Nucleus accumbens (tissue), 56 donors: ENCODE results near the gene DOCK11.

Experiments used
- DNase-seq, 56 donors: peaks; one replicate each; lab custom pipeline; 2025; lab: John Stamatoyannopoulos, UW

DOCK11 gene

DNA sequence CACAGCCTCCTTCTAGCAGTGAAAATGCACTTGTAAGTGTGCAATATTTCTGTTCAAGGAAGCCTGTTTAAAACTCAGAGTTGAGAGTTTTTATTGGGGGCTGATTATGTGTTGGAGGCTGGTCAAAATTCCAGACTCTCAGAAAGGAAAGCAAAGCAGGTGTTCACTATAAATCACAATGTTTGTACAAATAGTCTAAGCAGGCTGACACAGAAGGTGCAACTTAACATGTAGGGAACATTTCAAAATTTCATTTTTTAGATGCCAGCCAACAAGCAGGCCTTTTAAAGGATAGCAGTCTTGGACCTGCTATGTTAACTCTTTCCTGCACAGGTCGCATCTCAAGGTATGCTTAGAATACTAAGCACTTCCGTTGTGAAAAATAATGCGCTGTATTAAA is 119.5 kb downstream of the DOCK11 start:
- DNase-seq: no peak

DNA sequence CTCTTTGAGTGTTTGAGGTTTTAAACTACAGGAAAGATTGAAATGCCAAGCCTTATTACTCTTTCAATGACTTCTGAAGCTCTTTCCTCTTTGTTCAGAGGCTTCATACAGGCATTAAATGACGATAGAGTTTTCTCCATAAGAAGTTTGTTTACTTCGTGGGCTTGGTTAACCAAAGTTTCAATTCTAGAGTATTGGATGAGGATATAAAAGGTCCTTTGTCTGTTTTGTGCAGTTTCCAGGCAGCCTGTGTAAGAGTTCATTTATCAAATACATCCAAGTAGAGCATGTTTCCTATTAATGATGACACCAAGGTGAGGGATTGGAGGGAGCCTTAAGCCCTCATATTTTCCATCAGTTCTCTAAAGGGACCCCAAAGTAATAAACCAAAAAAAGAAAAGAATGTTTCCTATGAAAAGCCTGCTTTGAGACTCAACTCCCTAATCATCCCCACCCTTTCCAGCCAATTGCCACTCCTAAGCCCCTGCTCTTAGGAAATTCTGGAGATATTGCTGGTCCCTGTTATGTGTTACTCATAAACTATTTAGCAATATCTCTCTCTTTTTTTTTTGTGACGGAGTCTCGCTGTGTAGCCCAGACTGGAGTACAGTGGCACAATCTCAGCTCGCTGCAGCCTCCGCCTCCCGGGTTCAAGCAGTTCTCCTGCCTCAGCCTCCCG is 125.6 kb downstream of the DOCK11 start:
- no peak for DNase-seq

DNA sequence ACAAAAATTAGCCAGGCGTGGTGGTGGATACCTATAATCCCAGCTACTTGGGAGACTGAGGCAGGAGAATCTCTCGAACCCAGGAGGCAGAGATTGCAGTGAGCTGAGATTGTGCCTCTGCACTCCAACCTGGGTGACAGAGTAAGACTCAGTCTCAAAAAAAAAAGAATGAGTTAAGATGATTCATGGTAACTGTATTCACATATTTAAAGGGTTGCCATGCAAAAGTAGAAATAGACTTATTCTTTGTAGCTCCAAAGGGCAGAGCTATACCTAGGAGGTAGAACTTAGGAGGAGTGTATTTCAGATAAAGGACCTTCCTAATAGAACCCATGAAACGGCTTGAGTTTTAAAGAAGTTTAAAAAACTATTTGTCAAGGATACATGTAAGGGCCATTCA is 127.4 kb downstream of the DOCK11 start:
- no peak for DNase-seq

DNA sequence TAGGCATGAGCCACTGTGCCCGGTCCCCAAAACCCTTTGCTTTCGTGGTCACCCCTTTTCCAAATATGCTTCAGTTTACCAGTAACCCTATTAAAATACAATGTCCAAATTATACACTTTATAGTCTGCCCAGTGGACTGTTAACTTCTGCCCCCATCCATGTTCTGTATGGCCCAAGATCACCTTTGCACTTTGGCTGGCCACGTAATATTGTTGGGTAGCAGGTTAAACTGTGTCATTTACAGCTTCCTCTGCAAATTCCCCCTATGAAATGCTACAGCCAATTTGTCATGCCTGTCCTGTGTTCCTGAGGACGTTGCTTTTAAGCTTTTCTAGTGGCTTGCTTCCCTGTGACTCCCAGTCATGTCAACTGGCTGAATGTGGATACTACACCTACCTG is 130.7 kb downstream of the DOCK11 start:
- DNase-seq: no peak

DNA sequence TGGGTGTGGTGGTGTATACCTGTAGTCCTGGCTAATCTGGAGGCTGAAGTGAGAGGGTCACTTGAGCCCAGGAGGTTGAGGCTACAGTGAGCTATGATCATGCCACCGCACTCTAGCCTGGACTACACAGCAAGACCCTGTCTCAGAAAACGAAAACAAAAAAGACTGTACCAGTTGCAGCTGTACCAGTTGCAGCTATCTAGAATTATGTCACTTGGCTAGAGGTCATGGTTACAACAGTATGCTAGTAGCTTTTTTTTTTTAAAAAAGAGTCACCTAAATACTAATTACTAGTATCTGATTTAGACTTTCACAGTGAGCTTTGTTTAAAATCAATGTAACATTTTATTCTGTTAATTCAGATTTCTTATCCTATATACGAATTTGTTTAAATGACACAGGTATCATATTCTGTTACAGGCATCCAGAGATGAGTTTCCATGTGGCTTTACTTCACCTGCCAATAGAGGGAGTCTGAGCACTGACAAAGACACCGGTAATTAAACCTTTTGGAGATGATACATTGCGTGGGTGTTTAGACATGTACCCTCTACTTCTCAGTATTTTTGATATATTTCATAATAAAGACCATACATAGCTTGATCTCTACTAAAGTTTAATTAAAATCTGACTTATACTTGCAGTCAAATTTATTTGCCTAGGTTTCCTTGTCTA is 131.6 kb downstream of the DOCK11 start:
- no peak for DNase-seq

DNA sequence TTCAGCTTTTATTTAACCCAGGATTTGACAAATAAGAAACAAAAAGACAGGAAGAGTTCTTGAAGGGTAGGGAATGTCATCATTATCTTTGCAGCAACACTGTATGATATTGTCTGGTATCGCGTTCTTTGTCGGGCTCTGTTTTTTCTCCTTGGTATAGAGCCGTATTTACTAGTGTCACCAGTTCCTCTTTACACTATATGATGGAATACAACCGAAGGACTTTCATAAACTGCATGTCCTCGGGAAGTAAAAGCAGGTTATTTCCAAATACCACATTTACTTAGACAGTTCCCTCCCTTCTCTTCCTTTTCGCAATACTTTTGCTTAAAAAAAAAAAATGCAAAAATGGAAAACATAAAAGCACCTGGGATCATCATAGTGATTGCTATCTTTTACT is 135.2 kb downstream of the DOCK11 start:
- DNase-seq: no peak

DNA sequence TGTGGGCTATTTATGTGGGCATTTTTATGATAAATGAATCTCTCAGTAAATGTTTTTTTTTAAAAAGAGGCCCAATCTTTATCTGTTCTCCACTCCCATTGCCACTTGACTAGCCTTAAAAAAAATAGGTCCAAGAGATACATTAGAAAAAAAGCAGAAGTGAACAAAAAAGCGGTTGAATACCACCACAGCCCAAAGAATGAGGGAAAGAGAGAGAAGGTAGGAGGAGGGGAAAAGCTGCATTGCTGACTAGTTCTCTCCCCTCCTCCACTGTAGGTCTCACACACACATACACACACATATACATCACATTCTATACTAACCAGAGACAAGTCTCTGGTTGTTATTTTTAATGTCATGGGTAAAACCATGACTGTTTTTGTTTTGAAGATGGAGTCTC is 136.0 kb downstream of the DOCK11 start:
- DNase-seq: no peak

DNA sequence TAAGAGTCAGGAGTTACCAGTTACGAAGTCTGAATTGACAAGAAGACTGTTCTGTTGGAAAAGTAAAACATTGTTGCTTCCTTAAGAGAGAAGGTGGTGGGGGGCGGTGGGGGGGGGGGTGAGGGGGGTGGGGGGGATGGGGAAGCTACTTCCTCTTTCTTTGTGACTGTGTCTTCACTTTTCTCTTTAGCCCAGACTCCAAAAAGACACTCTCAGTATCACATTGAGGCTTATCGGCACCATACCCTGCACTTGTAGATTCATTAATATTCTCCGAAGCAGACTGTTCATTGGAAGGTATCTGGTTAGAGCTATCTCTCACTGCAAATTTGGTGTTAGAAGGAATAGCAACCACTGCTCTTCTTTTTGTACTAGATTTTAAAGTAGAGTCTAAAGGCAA is 137.2 kb downstream of the DOCK11 start:
- DNase-seq: no peak

DNA sequence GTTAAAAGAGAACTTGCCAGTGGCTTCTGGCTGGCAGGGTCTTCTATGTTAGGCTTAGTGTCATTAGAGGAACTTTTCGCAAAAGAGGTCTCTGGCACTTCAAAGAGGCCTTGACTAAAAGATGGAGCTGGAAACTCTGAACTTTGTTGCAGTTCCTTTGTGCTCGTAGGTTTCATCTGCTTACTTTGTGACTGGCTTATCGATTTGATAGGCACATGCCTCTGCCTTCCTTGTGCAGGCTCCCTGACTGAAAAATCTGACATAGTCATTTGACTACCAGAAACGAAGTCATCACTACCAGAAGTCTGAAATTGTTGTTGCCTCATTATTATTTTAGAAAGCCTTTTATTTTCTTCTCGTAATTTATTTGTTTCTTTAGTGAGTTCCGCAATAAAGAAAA is 137.9 kb downstream of the DOCK11 start:
- DNase-seq: no peak

DNA sequence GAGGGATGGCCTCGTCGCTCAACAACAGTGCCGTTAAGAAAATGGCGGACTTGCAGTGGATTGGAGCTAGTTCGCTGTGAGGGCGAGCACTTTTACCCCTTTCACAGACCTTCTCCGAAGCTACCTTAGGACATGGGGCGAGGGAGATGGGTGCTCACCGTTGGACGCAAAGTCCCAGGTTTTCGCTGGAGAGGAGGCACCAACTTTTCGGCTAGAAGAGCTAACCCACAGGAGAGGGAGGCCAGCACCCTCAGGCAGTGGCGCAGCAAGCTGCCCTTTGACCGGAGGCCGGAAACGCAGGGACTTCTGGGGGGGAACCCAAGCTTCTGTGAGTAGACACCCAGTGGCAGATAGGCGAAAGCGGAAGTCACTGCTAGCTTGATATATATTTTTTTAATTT is 138.7 kb downstream of the DOCK11 start:
- no peak for DNase-seq

DNA sequence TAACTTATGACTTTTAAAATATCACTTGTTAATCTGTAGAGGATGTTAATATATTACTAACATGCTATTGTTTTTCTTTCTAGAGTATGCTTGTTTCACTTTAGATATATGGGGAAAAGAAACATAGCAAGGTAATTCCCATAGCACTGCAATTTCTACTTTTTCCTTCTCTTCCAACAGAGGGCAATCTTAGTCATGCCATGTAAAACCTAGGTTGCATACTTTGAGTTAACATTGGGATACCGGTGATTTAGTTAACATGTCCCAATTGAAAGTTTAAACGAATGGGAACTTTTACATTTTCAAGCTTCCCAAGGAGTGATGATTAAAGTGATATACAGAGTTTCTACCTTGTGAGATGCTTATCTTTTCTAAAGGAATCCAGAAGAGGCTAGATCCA is 142.4 kb downstream of the DOCK11 start:
- no peak for DNase-seq

DNA sequence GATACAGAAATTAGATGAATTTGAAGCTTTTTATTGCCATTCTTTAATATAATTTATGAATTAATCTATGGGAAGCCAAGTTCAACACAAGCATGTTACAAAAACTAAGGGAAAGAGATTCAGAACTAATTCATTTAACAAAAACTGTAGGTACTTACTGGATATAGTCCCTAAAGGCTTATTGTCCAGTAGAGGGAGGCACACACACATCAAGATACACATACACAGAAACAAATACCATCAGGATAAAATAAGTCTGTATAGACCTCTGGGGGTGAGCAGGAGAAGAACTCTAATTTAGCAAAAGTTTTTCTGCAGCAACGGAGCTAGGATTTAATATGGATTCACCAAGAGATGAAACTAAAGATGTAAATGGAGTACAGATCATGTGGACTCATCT is 148.8 kb downstream of the DOCK11 start:
- no peak for DNase-seq

DNA sequence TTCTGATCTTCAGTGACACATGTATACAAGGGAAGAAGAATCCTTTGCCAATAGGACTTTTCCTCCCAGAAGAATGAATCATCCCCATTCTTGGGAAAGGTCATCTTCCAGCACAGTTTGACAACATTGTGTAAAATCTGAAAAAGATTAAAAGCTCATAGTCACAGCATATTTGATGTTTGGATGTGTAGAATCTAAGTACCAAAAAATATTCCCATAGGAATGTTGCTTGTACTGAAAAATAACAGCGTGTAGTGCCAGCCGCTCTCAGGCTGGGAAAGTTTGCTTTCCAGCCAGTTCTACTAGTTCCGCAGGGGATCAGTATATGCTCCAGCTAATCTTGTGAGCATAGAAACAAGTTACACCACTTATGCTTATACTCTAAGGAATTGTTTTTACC is 157.1 kb downstream of the DOCK11 start:
- no peak for DNase-seq

DNA sequence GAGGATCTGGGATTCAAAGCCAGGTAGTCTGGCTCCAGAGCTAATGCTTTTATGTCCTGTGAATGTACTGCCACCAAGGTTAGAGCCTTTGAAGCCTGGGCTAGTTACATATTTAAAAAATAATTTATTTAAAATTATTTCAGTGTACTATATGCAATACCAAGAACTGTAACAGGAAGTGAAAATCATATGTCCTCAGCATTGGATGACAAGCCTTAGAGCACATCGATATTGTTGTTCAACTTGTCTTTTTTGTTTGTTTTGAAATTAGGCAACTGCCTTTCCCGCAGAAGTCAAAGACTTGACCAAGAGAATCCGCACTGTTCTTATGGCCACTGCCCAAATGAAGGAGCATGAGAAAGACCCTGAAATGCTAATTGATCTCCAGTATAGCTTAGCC is 158.7 kb downstream of the DOCK11 start:
- no peak for DNase-seq

DNA sequence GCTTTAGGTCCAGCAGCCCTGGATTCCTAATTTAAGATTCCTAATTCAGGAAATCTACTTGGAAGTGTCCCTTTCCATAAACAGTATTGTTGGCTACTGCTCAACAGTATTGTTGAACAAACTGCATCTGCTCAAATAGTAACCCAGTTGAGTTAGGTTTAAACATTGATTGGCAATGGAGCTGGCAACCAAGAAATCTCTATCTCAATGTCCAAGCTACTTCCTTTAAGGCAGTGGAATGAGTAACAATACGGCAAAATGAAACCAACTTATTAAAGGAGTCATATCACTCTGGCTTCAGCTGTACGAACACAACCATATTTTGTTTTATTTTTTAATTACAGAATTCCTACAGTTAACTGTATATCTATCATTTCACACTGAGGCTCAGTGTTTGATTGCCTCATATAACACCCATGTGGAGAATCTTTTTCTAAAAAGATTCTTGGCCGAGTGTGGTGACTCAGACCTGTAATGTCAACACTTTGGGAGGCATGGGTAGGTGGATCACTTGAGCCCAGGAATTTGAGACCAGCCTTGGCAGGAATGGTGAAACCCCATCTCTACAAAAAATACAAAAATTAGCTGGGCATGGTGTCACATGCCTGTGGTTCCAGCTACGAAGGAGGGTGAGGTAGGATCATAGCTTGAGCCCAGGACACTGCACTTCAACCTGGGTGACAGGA is 160.1 kb downstream of the DOCK11 start:
- no peak for DNase-seq

DNA sequence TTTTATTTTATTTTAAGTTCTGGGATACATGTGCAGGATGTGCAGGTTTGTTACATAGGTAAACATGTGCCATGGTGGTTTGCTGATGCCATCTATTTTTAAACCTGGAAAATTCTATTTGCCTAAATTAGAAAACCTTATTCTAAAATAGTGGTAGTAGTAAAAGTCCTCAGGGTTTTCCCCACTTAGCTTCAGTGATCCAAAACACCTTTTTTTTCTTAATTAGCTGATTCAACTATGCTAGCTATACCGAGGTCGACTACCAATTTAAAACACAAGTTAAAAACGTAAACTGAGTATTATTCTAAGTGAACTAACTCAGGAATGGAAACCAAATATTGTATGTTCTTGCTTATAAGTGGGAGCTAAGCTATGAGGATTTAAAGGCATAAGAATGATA is 161.8 kb downstream of the DOCK11 start:
- no peak for DNase-seq

DNA sequence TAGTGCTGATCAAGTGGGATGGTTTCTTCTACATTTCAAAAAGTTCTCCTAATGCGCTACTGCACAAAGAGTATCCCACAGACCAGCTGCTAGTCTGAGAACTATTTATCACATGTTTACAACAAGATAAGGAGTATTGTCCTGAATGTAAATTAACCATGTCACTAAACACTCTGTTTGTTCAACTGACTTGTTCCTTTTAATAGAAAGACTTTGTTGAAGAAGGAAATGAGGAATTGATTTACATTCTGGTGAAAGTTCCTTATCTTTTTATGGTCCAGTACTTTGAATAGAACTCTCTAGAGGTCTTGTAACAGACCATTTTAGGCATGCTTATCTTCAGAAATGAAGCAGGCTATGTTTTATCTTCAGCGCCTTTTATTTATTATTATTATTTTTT is 164.5 kb downstream of the DOCK11 start:
- no peak for DNase-seq

DNA sequence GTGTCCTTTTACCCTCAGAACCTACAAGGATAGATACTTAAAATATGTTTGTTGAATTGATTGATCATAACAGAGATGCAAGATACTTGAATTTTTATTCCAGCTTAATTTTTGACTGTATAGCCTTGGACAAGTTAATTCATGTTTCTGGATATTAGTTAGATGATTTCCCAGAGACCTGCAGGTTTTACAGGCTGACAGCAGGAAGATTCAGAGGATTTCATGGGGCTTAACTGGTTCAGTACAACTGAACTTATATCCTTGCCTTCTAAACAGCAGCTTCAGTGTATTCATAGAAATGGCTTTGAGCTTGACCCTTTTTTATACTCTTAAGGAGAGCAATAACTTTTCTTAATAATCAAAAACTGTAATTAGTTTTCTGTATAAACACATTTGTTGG is 169.6 kb downstream of the DOCK11 start:
- DNase-seq: no peak

DNA sequence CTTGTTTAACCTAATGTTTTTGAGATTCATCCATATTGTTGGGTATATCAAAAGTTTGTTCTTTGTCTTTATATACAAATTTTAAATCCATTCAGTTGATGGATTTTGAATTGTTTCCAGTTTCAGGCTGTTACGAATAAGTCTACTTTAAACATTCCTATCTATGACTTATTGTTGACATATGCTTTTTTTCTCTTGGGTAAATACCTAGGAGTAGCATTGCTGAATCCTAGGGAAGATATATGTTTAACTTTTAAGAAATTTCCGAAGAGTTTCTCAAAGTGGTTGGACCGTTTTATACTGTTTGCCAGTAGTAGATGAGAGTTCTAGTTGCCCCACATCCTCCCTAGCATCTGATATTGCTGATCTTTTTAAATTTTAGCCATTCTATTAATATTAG is 170.9 kb downstream of the DOCK11 start:
- no peak for DNase-seq

DNA sequence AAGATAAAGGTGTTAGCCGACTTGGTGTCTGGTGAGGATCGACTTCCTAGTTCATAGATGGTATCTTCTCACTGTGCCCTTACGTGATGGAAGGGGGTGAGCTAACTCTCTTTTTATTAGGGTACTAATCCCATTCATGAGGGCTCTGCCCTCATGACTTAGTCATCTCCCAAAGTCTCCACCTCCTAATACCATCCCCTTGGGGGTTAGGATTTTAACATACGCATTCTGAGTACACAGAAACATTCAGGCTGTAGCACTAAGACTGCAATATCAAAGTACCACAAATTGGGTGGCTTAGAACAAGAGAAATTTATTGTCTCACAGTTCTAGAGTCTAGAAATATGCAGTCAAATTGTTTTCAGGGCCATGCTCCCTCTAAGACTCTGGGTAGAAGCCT is 173.8 kb downstream of the DOCK11 start:
- DNase-seq: no peak

DNA sequence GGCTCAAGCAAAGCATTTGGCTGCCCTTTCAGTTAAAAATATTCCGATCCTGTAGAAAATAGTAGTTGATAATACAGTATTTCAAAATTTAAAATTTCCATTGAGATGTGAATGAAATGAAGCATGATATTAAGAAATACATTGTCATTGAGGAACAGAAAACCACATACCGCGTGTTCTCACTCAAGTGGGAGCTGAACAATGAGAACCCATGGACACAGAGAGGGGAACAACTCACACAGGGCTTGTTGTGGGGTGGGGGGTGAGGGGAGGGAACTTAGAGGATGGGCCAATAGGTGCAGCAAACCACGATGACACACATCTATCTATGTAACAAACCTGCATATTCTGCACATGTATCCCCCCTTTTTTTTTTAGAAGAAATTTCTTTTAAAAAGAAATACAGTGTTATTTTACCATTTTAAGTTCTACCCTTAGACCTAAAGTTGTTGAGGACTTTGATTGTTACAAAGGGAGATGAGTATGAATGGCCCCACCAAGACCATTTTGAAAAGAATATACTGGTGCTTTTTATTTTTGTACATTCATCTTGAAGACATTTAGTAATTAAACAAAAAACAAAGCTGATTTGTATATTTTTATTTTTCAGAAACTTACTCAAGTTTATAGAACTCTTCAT is 179.8 kb downstream of the DOCK11 start:
- DNase-seq: no peak

DNA sequence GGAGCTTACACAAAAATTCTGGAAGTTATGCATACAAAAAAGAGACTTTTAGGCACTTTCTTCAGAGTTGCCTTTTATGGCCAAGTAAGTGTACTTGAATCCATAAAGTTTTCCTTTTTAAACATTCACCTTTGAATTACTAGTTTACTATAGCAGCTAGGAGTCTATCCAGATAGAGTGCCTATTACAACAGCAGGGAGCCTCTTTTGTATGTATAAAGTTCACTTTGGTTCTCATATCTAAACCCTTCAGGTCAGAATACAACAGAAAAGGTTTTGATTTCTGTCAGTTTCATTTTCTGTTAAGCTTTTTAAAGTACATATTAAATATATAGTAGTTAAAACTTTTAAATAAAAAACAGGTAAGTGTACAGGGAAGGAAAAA is 180.3 kb downstream of the DOCK11 start:
- no peak for DNase-seq
